Measurements from ENCODE around the gene MNAT1.
"Not testable (repeated sequence)": the region's sequence is repeated elsewhere in the genome, so short reads cannot be mapped to it uniquely, and the experiment has no call there.

Gene MNAT1

DNA sequence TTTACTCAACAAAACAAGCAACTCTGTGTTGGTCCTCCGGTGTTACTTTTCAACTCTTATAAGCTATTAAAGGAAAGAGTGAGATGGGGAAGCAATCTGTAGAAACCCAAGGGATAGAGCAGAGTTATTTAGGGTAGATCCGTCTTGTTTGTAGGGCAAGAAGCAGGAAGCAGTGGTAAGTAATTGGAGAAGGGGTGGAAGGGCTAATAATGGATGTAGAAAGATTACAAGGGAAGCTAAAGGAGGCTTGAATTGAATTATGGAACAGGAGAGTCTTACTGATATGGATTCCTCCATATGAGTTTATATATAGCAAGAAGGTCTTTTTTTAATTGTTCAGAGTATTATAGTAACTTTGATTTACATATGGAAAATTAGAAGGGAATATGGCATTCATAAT is 72.7 kb downstream of the MNAT1 start:
- DNase-seq, result no peak

DNA sequence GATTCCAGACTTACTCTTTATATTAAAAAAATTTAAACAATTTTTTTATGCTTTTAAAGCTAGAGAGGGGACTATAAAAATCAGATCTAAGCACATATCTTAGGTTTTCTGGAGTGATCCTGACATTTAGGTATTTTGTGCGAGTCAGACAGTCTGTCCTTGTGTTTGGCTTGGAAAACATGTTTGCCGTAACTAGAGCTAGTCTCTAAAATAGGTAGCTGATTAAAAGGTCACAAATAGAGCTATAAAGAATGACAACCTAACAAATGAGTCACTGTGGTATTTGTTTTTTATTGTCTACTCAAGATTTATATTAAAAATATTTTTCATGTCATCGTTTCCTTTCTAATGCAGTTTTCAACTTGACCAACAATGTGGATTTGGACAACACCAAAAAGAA is 73.4 kb downstream of the MNAT1 start:
- DNase-seq, result no peak

DNA sequence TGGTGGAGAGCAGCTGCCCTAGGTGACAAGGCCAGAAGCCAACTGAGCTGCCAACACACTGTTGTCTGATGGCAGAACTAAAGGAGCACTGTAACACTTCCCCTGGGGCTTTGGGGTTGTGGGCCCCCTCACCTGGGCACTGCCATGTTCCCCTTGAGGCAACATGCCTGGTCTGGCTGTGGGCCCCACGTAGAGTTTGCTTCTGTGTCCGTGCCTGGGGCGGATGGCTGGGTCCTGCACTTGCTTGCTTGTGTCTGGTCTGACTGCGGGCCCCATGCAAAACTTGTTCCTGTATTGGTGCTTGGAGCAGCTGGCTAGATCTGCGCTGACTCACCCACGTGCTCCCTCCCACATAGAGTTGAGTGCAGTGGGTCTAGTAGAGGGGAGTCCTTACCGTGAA is 78.4 kb downstream of the MNAT1 start:
- no peak for DNase-seq

DNA sequence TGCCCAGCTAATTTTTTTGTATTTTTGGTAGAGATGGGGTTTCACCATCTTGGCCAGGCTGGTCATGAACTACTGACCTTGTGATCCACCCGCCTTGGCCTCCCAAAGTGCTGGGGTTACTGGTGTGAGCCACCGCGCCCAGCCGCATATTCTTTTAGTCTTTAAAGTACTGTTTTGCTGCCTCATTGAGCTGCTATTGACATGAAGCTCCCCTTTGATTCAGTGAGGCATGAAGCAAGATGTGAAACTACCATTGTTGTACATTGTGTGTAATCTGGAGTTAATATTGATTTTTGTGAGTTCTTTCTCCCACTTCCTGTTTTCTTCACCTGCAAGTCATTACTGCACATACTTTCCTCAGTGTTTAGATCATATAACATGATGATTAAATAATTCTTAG is 80.8 kb downstream of the MNAT1 start:
- DNase-seq, result no peak

DNA sequence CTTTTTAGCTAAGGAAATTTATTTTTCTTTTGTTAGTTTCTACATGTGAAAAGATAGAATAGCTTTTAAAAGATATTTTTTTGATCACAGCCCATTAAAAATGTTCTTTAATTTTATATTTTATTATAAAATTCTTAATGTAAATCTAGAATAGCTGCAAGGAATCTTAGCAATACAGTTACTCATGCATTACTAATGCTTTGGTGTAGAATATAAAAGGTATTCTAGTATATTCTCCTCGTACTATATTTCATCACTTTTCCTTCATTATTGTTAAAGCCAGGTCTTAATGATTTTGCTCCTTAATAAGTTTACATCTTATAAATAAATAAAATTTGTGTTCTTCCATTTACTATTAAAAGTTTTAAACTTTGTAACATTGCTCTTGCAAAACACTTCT is 82.6 kb downstream of the MNAT1 start:
- no peak for DNase-seq

DNA sequence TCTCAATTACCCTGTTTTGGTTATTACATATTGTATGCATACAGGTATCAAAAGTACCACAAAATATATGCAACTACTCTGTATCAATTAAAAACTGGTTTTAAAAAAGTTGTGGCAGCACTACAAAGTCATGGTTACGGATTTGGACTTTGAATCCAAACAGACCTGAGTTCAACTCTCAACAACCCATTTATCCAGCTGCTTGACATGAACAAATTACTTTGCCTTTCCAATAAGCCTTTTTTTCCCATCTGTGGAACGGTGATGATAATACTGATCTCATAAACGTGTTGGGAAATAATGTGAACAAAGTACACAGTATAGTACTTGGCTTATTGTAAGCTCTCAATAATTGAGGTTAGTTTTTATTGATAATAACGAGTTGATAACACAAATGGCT is 85.0 kb downstream of the MNAT1 start:
- DNase-seq, result no peak

DNA sequence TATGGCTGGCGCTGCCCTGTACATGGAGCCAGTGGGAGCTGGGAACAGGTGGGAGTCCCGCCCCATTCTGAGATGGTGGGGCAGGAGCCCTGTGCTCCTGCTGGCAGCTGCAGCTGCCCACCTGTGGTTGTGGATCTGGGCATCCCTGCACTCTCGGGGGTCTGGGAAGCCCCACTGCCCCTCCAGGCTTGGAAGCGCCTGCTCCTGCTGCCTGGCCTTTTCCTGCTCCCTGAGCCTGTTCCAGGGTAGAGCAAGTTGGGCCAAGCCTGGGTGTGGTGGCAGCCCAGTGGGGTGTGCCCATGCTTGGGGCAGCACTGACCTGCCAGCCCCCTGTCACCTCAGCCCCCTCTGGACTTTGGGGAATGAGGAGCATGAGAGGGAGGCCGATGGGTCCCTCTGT is 104.0 kb downstream of the MNAT1 start:
- DNase-seq, result no peak

DNA sequence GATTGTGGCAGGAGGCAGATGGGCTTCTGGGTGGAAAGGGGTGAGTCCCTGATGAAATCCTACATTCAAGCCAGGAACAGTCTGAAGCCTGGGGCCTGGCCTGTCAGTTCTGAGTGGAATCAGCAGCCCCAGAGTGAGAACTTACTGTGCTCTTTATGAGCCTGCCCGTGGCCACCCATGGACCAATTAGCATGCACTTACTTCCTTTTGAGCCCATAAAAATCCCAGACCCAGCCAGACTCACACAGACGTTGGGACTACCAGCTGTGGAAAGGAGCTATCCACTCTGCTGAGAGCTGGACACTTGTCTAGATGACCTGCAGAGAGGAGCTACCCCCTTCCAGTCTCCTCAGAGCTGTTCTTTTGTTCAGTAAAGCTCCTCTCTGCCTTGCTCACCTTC is 104.5 kb downstream of the MNAT1 start:
- no peak for DNase-seq

DNA sequence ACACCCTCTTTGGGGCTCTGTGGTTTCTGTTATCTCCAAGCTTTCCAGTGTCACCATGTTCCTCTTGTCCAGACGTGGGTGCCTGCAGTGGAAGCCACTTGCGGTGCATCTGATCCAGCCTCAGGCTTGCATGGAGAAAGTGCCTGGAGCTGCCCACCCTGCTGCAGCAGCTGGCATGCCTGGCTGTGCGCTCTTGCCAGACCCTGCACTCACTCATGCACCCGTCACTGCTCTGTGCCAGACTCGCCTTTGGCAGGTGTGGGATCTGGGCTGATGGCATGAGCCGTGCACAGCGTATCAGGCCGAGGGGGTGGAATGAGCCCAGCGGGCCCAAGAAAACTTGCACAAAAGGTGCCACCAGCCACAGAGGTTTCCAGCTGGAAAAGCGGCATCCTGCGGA is 105.1 kb downstream of the MNAT1 start:
- no peak for DNase-seq

DNA sequence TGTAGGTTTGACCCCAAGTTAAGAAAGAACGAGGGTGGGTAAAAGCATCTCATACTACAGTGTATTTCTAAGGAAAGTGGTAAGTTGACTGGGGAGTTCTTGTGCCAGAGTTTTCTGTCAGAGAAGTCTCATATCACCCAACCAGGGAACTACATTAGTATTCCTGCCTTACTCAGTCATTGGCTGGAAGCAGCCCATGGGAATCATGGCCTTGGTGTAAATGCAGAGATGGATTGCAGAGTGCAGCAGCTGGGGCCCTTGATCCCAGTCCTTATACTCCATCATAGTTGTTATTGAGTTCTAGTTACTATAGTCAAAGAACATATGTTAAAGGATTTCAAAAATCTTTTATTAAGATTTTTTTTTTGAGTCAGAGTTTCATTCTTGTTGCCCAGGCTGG is 105.8 kb downstream of the MNAT1 start:
- no peak for DNase-seq

DNA sequence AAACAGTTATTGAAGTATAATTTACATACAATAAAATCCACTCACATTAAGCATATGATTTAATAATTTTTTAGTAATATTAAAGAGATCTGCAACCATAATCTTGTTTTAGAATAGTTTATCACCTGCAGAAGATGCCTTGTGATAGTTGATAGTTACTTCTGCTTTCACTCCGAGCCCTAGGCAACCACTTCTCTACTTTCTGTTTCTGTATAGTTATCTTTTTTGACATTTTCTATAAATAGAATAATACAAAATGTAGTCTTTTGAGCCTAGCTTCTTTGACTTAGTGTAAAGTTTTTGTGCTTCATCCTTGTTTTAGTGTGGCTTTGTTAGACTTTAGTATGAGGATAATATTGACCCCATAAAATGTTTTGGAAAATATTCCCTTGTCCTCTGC is 111.0 kb downstream of the MNAT1 start:
- no peak for DNase-seq

DNA sequence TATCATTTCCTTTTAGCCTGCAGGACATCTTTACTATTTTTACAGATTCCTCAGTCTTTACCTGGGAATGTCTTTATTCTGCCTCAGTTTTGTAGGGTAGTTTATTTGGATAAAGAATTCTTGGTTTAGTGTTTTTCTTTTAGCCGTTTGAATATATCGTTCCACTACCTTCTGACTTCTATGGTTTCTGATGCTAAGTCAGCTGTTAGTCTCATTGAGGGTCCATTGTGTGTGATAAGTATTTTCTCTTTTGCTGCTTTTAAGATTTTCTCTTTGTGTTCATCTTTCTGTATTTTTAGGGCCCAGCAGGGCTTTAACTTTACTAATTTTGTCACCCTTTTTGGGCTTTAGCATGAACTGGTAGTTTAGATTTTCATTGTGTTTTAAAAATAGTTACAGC is 113.5 kb downstream of the MNAT1 start:
- no peak for DNase-seq

DNA sequence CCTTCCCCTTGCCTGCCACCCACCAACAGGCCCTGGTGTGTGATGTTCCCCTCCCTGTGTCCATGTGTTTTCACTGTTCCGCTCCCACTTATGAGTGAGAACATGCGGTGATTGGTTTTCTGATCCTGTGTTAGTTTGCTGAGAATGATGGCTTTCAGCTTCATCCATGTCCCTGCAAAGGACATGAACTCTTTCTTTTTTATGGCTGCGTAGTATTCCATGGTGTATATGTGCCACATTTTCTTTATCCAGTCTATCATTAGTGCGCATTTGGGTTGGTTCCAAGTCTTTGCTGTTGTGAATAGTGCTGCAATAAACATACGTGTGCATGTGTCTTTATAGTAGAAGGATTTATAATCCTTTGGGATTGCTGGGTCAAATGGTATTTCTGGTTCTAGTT is 117.1 kb downstream of the MNAT1 start:
- not testable (repeated sequence) for DNase-seq

DNA sequence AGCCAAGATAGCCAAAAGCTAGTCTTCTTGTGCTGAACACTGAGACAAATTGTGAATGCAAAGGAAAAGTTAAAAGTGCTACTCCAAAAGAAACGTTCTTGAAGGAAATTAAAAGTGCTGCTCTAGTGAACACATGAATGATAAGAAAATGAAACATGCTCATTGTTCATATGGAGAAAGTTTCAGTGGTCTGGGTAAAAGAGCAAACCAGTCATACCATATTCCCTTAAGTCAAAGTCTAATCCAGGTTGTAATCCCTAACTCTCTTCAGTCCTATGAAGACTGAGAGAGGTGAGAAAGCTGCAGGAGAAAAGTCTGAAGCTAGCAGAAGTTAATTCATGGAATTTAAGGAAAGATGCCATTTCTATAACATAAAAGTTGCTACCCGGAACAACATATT is 121.5 kb downstream of the MNAT1 start:
- no peak for DNase-seq

DNA sequence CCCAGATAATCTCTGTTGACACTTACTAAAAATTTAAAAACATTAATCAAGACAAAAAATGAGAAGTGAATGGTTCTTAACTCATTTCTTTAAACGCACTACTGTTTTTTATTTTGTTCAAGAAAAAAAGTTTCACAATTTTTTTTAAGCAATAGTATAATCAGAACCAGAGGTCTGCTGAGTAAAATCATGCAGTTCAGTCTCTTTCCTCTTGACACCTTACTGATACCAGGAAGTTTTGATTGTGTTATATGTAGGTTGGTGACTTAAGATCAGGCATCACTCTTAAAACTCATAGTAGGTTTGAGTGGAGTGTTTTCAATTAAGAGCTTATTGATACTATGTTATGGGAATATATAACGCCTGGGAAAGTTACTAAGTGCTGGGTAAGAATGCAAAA is 125.0 kb downstream of the MNAT1 start:
- no peak for DNase-seq

DNA sequence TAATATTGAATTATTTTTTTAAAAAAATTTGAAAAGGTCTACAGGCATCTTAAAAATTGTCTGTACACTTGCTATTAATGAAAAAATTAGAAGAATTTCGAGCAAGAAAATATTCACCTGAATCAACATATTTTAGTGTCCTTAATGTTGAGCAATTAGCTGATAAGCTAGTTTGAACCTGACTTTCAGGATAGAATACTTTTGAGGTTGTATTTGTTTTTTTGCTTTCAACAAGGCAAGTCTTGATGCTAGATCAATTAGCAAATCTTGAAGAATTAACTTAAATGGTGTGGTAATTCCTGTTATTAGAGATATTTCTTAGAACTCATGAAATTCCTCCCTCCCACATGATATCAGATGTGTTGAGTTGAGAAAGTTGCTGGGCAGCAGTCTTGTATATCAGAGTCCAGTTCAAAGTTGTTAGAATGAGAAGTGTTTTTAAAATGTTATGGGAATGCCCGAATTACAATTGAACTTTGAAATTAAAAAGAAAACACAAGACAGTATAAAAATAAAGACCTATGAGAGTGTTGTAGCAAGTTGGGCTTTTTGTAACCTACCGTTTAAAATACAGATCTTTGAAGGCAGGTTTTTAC is 127.1 kb downstream of the MNAT1 start:
- no peak for DNase-seq

DNA sequence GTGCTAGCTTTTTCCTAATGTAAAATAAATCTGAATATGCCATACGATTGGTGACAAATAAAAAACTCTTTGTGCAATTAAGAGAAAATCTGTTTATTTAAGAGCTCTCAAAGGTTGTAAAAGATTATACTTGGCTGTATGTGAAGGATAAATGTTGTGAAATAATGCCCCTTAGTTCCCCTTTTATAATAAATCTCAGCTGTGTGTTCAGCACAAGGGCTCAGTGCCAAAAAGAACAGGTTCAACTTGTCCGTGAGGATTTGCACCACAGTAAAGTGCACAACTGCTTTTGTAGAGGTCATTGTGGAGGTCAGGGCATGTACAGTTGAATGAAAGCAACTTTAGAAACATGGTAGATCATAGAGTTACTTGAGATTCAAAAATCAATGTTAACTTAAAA is 127.7 kb downstream of the MNAT1 start:
- no peak for DNase-seq

DNA sequence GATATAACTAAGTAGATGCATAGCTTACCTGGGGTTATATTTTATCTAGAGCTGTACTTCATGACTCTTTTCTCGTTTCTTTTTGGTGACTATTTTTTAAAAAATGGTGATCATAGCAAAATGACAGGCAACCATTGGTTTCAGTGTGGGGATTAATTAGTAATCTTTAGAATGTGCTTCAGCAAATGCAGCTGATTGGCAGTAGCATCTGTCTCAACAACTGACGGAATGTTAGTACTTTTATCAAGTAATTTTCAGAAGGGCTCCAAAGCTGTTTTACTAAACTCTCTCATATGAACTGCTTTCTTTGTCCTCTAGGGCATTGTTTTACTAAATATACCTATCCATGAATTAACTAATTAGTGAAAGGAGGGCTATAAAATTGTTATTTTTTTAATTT is 128.7 kb downstream of the MNAT1 start:
- no peak for DNase-seq

DNA sequence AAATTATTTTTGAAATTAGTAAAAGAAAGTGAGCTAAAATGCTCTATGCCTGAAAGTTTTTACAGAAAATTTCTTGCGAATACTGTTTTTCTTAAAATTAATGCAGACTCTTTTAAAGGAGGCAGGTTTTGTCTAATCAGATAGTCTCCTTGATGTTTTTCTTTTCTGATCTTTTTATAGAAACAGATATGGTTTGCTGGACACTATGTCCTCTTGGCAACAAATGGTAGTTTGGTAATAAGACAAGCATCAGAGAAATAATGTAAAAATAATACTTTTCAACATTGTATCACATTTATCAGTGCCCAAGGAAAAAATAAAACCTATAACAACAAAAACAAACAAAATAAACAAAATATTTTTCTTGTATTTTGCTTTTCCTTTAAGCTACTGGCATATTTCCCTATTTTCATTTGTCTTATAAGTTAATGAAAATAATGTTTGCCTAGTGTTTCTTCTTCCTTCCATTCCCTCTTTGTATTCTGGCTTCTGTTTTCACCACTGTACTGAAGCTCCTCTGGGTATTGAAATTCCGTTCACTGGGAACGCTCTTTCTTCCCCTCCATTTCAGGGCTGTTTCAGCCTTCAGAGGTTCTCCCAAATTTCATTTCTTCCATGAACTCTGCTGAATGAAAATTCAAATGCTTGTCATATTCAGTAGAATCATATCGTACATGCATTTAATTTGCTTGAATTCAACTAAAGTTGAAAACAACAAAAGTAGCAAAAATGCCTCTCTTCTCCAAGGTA is 131.0 kb downstream of the MNAT1 start:
- no peak for DNase-seq

DNA sequence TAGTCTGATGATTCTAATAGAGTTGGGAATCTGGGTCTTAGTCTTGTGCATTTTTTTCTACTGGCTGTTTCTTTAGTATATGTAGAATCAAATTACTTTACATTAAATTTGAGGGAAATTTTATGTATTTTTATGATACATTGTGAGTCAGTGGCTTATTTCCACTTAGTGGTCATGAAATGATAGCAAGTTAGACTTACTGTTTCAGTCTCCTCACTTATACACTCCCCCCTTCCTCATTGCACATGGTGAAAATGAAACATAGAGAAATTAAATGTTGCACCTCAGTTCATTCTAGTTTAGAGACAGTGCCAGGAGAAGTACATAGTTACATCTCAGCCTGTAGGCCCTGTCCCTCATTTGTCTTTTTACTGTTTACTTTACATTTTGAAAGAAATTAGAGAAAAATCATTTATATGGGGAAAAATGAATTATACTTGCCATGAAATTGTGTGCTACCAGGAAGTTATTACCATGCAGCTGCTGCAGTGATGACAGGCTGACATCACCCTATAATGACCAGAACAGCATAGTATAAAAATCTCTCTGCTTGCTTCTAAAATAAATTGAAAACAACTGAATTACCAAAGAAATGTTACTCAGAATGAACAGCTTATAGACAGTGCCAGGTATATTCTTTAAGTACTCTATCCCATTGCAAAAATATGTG is 133.1 kb downstream of the MNAT1 start:
- DNase-seq, result no peak

DNA sequence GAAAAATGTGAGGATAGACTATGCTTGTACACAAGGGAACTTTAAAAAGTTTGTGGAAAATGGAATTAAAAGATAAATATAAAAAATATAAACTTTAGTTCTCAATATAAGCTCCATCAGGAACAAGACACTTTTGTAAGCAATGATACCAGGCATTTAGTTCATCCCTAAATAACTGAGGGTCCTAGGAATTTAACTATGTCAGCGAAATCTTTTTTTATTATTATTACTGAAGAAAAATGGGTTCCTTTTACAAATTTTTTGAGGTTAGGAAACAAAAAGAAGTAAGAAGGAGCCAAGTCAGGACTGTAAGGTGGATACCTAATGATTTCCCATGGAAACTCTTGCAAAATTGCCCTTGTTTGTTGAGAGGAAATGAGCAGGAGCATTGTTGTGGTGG is 143.6 kb downstream of the MNAT1 start:
- DNase-seq, result no peak

DNA sequence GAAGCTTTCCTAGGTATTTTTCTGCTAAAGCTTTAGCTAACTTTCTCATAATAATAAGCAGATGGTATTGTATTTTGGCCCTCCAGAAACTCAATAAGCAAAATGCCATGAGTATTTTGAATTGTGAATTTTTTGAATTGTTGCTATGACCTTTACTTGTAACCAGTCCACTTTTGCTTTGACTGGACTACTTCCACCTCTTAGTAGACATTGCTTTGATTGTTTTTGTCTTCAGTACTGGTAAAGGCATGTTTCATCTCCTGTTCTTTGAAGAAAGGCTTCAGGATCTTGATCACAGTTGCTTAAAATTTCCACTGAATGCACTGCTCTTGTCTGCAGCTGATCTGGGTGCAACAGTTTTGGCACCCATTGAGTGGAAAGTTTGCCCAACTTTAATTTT is 144.0 kb downstream of the MNAT1 start:
- DNase-seq, result no peak

DNA sequence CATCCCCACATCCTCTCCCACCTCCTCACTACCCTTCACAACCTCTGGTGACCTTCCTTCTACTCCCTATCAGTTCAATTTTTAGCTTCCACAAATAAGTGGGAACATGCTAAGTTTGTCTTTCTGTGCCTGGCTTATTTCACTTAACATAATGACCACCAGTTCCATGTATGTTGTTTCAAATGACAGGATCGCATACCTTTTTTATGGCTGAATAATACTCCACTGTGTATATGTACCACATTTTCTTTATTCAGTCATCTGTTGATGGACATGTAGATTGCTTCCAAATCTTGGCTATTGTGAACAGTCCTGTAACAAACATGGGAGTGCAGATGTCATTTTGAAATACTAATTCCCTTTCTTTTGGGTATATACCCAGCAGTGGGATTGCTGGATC is 147.7 kb downstream of the MNAT1 start:
- DNase-seq, result no peak

DNA sequence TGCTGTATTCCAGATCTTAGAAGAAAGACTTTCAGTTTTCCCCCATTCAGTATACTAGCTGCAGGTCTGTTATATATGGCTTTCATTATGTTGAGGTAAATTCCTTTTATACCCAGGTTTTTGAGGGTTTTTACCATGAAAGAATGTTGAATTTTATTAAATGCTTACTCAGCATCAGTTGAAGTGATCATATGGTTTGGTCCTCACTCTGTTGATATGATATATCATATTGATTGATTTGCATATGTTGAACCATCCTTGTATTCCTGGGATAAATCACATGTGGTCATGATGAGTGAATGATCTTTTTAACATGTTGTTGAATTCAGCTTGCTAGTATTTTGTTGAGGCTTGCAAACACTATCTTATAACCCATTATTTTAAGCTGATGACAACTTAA is 149.6 kb downstream of the MNAT1 start:
- DNase-seq, result no peak

DNA sequence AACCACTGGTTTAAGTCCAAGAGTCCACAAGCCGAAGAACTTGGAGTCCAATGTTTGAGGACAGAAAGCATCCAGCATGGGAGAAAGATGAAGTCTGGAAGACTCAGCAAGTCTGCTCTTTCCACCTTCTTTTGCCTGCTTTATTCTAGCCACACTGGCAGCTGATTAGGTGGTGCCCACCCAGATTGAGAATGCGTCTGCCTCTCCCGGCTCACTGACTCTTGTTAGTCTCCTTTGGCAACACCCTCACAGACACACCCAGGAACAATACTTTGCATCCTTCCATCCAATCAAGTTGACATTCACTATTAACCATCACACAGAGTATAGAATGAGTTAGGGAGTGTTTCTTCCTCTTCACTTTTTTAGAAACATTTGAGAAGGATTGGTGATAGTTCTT is 156.1 kb downstream of the MNAT1 start:
- DNase-seq, result not testable (repeated sequence)
